ENCODE measurements around the gene DNAH14. TPM values are rescaled to one million over a fixed set of nuclear protein-coding genes. Genes with fewer than 3 reads are reported as not detected.

Gene DNAH14
- polyA plus RNA-seq, 1 donor (not counting 4 experiments of a cell fraction or from before 2014, with no cell fraction given) = 6.4 TPM

- H3K4me1 ChIP-seq (ENCODE audit: control insufficient read depth, extremely low read depth, insufficient read depth, low read length) = no peaks in the 10 kb centered on the region
- no peak overlapping the region for H3K27ac ChIP-seq (ENCODE audit: control insufficient read depth, insufficient read depth, low read length)
- H3K36me3 ChIP-seq (ENCODE audit: control insufficient read depth in 2 of 2, extremely low read depth in 1 of 2, insufficient read depth in 2 of 2, low read length in 2 of 2) = no peaks in the 10 kb centered on the region
- FAIRE-seq (no peak), DNase-seq (ENCODE audit: low read depth, low spot score) (no peak)
- dilution Hi-C loops (cut with MboI; ENCODE audit: extremely low pct_ligation_motif_present, low sequenced_read_pairs) = no loop called here
- H2AFZ ChIP-seq (ENCODE audit: control insufficient read depth, low read length) = no peak overlapping the region
- H4K20me1 ChIP-seq (ENCODE audit: control insufficient read depth, extremely low read depth, insufficient read depth, low read length) = no peaks in the 10 kb centered on the region
- no peak overlapping the region for H3K9ac ChIP-seq (ENCODE audit: control insufficient read depth, extremely low read depth, insufficient read depth, low read length)
- no peak overlapping the region for H3K4me3 ChIP-seq (ENCODE audit: control insufficient read depth in 2 of 3, extremely low read depth in 1 of 3, insufficient read depth in 2 of 3, low read depth in 1 of 3, low read length in 3 of 3)
- TF ChIP-seq EZH2 (IDR thresholded peaks at IDR 0.05; ENCODE audit: low read length) = no peak
- TF ChIP-seq CTCF (optimal IDR thresholded peaks at IDR 0.05 in 1 of 3, IDR thresholded peaks at IDR 0.05 in 1 of 3, conservative IDR thresholded peaks at IDR 0.05 in 1 of 3; ENCODE audit: extremely low read depth in 1 of 3, insufficient read depth in 2 of 3, low read length in 3 of 3) = no peak
- H3K4me2 ChIP-seq (ENCODE audit: control insufficient read depth, extremely low read depth, insufficient read depth, low read depth, low read length) = no peak overlapping the region
- no peaks in the 10 kb centered on the region for H3K9me3 ChIP-seq (ENCODE audit: control insufficient read depth, low read depth, low read length)
- H3K79me2 ChIP-seq (ENCODE audit: control insufficient read depth, insufficient read depth, low read length) = no peaks in the 10 kb centered on the region
- H3K9me1 ChIP-seq (ENCODE audit: control insufficient read depth, extremely low read depth, insufficient read depth, low read length) = no peaks in the 10 kb centered on the region
- peaks cover 5% of the 10 kb centered on the region for H3K27me3 ChIP-seq (ENCODE audit: control insufficient read depth, extremely low read depth, insufficient read depth, low read length)
Measured at GRCh38 chr1:224900062-224900630, 29.3 kb upstream of the DNAH14 start.

GRCh38 chr1:224901087-224901810 is 28.2 kb upstream of the DNAH14 start:
- Histone ChIP-seq H3K36me3 (ENCODE audit: control insufficient read depth in 2 of 2, extremely low read depth in 1 of 2, insufficient read depth in 2 of 2, low read length in 2 of 2) (no peaks in the 10 kb centered on the region), H3K4me2 (ENCODE audit: control insufficient read depth, extremely low read depth, insufficient read depth, low read depth, low read length) (no peak overlapping the region), H3K4me1 (ENCODE audit: control insufficient read depth, extremely low read depth, insufficient read depth, low read length) (no peaks in the 10 kb centered on the region), H3K79me2 (ENCODE audit: control insufficient read depth, insufficient read depth, low read length) (no peaks in the 10 kb centered on the region), H4K20me1 (ENCODE audit: control insufficient read depth, extremely low read depth, insufficient read depth, low read length) (no peaks in the 10 kb centered on the region), H3K4me3 (ENCODE audit: control insufficient read depth in 2 of 3, extremely low read depth in 1 of 3, insufficient read depth in 2 of 3, low read depth in 1 of 3, low read length in 3 of 3) (no peak overlapping the region), H2AFZ (ENCODE audit: control insufficient read depth, low read length) (no peak overlapping the region), H3K9me1 (ENCODE audit: control insufficient read depth, extremely low read depth, insufficient read depth, low read length) (no peaks in the 10 kb centered on the region), H3K9me3 (ENCODE audit: control insufficient read depth, low read depth, low read length) (no peaks in the 10 kb centered on the region), H3K27ac (ENCODE audit: control insufficient read depth, insufficient read depth, low read length) (no peak overlapping the region), H3K27me3 (ENCODE audit: control insufficient read depth, extremely low read depth, insufficient read depth, low read length) (peaks cover 5% of the 10 kb centered on the region), H3K9ac (ENCODE audit: control insufficient read depth, extremely low read depth, insufficient read depth, low read length) (no peak overlapping the region)
- TF ChIP-seq CTCF (optimal IDR thresholded peaks at IDR 0.05 in 1 of 3, IDR thresholded peaks at IDR 0.05 in 1 of 3, conservative IDR thresholded peaks at IDR 0.05 in 1 of 3; ENCODE audit: extremely low read depth in 1 of 3, insufficient read depth in 2 of 3, low read length in 3 of 3) = no peak
- no peak for TF ChIP-seq EZH2 (IDR thresholded peaks at IDR 0.05; ENCODE audit: low read length)
- DNase-seq (ENCODE audit: low read depth, low spot score) (no peak), FAIRE-seq (no peak)
- dilution Hi-C loops (cut with MboI; ENCODE audit: extremely low pct_ligation_motif_present, low sequenced_read_pairs) = no loop called here
